ENCODE measurements around the gene PARD3. TPM values are rescaled to one million over a fixed set of nuclear protein-coding genes. Genes with fewer than 3 reads are reported as not detected.

Gene PARD3
- total RNA-seq, 2 experiments from 2014 or later: 0.53 to 0.71 TPM

DNA sequence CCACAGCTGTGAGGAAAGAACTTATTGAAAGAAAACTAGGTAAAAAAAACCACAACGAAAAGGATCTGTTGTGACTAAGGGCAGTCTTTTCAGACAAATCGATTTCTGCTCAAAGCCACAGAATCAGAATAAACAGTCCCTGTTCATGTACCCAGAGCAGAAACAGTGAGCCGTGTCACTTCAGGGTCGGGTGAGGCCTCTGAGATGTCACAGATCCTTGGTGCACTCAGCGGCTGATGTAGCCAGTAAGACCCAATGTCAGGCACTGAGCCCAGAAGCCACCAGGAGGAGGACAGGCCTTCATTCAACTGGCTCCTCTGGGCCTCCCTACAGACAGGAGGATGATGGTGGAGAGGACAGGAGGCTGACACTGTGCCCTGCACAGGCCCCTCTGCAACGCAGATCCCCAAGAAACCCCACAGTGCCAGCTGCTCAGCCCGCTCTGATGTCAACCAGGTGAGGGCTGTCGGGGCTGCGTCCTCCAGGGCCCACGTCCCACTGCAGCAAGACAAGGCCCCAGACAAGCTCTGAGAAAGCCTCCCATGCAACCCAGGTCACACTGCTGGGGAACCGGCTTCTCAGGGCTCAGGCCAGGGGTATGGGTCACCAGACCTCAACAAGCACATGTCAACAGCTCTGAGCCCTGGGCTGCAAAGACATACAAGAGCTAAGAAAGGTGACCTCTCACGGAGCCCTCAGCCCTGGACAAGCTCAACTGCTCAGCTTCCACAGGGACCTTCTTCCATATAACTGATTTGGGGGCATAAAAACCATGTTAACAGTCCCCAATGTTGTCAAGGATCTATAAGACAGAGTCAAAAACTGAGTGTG lies 190.6 kb downstream of the PARD3 start:
- Mint-ChIP-seq H3K36me3 (ENCODE audit: low read depth) (no peaks in the 10 kb centered on the region), H3K27ac (no peak overlapping the region), H3K4me1 (ENCODE audit: low read depth) (no peaks in the 10 kb centered on the region), H3K9me3 (no peaks in the 10 kb centered on the region), H3K4me3 (no peak overlapping the region), H3K27me3 (peaks cover 4% of the 10 kb centered on the region)
- intact Hi-C loops (cut with DNase I, micrococcal nuclease): no loop called here
- Histone ChIP-seq H3K27me3 (ENCODE audit: control insufficient read depth in 1 of 2, insufficient read depth in 2 of 2, low read length in 2 of 2) (no peaks in the 10 kb centered on the region), H3K27ac (ENCODE audit: low read depth in 1 of 2, low read length in 2 of 2) (no peak overlapping the region), H3K36me3 (ENCODE audit: insufficient read depth, low read length) (no peaks in the 10 kb centered on the region), H3K4me3 (ENCODE audit: low read length) (no peak overlapping the region), H3K4me1 (ENCODE audit: insufficient read depth, low read length) (no peaks in the 10 kb centered on the region), H3K9me3 (ENCODE audit: control insufficient read depth in 1 of 2, insufficient read depth in 1 of 2, low read length in 2 of 2) (no peaks in the 10 kb centered on the region)
- DNase-seq: no peak
- POLR2A ChIA-PET: no interaction called here
- no peak for ATAC-seq (ENCODE audit: poor library complexity)
- TF ChIP-seq, protein P1, sequence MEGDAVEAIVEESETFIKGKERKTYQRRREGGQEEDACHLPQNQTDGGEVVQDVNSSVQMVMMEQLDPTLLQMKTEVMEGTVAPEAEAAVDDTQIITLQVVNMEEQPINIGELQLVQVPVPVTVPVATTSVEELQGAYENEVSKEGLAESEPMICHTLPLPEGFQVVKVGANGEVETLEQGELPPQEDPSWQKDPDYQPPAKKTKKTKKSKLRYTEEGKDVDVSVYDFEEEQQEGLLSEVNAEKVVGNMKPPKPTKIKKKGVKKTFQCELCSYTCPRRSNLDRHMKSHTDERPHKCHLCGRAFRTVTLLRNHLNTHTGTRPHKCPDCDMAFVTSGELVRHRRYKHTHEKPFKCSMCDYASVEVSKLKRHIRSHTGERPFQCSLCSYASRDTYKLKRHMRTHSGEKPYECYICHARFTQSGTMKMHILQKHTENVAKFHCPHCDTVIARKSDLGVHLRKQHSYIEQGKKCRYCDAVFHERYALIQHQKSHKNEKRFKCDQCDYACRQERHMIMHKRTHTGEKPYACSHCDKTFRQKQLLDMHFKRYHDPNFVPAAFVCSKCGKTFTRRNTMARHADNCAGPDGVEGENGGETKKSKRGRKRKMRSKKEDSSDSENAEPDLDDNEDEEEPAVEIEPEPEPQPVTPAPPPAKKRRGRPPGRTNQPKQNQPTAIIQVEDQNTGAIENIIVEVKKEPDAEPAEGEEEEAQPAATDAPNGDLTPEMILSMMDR (IDR thresholded peaks at IDR 0.05): no peak
- CTCF ChIA-PET: interaction anchor here (0.9 kb wide), 1 partner anchor 14 kb away, joined by 3 read pairs; no protein-coding TSS in a partner anchor

DNA sequence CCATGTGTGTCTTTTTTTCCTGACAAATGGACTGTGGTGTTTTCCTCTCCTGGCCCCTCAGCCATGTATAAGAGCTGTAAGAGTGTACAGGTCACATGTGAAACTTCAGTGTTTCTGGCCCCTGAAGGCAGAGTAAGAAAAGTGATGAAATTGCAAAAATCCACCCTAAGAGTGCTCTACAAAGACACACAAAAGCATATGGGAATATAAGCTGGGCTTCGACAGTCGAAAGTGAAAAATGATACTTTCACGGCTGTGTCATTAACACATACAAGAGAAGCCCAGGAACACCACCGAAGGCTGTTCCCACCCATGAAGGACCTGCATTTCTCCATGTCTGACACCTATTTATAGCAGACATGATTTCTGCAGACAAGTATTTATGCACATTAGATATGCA lies 192.2 kb downstream of the PARD3 start:
- Mint-ChIP-seq H3K4me1 (ENCODE audit: low read depth) (no peaks in the 10 kb centered on the region), H3K27me3 (peaks cover 4% of the 10 kb centered on the region), H3K4me3 (no peak overlapping the region), H3K9me3 (no peaks in the 10 kb centered on the region), H3K27ac (no peak overlapping the region), H3K36me3 (ENCODE audit: low read depth) (no peaks in the 10 kb centered on the region)
- DNase-seq (no peak), ATAC-seq (ENCODE audit: poor library complexity) (no peak)
- Histone ChIP-seq H3K27me3 (ENCODE audit: control insufficient read depth in 1 of 2, insufficient read depth in 2 of 2, low read length in 2 of 2) (no peaks in the 10 kb centered on the region), H3K9me3 (ENCODE audit: control insufficient read depth in 1 of 2, insufficient read depth in 1 of 2, low read length in 2 of 2) (no peaks in the 10 kb centered on the region), H3K36me3 (ENCODE audit: insufficient read depth, low read length) (no peaks in the 10 kb centered on the region), H3K4me3 (ENCODE audit: low read length) (no peak overlapping the region), H3K4me1 (ENCODE audit: insufficient read depth, low read length) (no peaks in the 10 kb centered on the region), H3K27ac (ENCODE audit: low read depth in 1 of 2, low read length in 2 of 2) (no peak overlapping the region)
- TF ChIP-seq, protein P1 (IDR thresholded peaks at IDR 0.05): no peak
- ChIA-PET CTCF (no interaction called here), POLR2A (no interaction called here)
- intact Hi-C loops (cut with DNase I, micrococcal nuclease): no loop called here

DNA sequence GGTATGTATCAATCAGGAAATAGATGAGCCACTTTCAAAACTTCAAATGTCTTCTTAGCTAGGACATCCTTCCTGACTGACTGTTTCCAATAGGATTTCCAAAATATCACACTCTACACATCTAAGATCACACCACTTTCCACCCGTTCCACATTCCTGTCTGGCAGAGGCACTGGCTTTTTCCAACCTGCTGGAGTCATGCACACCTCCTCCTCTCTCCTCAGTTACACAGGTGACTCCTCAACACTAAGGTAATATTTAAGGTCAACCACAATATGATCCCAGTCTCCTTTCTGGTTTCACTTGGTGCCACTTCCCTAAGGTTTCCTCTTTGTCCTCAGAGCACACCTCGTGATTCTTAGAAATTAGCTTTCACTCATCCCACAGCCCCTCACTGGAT lies 196.5 kb downstream of the PARD3 start:
- peaks cover 11% of the 10 kb centered on the region for H3K27me3 Mint-ChIP-seq
- no peak overlapping the region for H3K4me3 Mint-ChIP-seq
- intact Hi-C loops (cut with DNase I, micrococcal nuclease): no loop called here
- CTCF ChIA-PET: no interaction called here
- Histone ChIP-seq H3K4me1 (ENCODE audit: insufficient read depth, low read length) (no peaks in the 10 kb centered on the region), H3K27ac (ENCODE audit: low read depth in 1 of 2, low read length in 2 of 2) (no peak overlapping the region), H3K27me3 (ENCODE audit: control insufficient read depth in 1 of 2, insufficient read depth in 2 of 2, low read length in 2 of 2) (no peaks in the 10 kb centered on the region), H3K4me3 (ENCODE audit: low read length) (no peak overlapping the region), H3K9me3 (ENCODE audit: control insufficient read depth in 1 of 2, insufficient read depth in 1 of 2, low read length in 2 of 2) (no peaks in the 10 kb centered on the region), H3K36me3 (ENCODE audit: insufficient read depth, low read length) (no peaks in the 10 kb centered on the region)
- POLR2A ChIA-PET: no interaction called here
- H3K9me3 Mint-ChIP-seq: no peaks in the 10 kb centered on the region
- TF ChIP-seq, protein P1 (IDR thresholded peaks at IDR 0.05): no peak
- DNase-seq: no peak
- no peak overlapping the region for H3K27ac Mint-ChIP-seq
- H3K4me1 Mint-ChIP-seq (ENCODE audit: low read depth): no peaks in the 10 kb centered on the region
- no peaks in the 10 kb centered on the region for H3K36me3 Mint-ChIP-seq (ENCODE audit: low read depth)
- no peak for ATAC-seq (ENCODE audit: poor library complexity)
